Epithelial cell of prostate (primary cell): ENCODE measurements around the gene ARHGAP9.
"Not testable (repeated sequence)": the region's sequence is repeated elsewhere in the genome, so short reads cannot be mapped to it uniquely, and the experiment has no call there.

Experiments
- DNase-seq: peaks from one replicate; pipeline ENCODE4 v3.0.0-alpha.2; 2011; ENCODE audit warnings: low read depth, low spot score
- H3K27ac ChIP-seq: fragments of 450-650 bp; 2 replicates; pipeline ENCODE4 v1.5.1; 2017; ENCODE audit warnings: mild to moderate bottlenecking

ARHGAP9 gene

DNA sequence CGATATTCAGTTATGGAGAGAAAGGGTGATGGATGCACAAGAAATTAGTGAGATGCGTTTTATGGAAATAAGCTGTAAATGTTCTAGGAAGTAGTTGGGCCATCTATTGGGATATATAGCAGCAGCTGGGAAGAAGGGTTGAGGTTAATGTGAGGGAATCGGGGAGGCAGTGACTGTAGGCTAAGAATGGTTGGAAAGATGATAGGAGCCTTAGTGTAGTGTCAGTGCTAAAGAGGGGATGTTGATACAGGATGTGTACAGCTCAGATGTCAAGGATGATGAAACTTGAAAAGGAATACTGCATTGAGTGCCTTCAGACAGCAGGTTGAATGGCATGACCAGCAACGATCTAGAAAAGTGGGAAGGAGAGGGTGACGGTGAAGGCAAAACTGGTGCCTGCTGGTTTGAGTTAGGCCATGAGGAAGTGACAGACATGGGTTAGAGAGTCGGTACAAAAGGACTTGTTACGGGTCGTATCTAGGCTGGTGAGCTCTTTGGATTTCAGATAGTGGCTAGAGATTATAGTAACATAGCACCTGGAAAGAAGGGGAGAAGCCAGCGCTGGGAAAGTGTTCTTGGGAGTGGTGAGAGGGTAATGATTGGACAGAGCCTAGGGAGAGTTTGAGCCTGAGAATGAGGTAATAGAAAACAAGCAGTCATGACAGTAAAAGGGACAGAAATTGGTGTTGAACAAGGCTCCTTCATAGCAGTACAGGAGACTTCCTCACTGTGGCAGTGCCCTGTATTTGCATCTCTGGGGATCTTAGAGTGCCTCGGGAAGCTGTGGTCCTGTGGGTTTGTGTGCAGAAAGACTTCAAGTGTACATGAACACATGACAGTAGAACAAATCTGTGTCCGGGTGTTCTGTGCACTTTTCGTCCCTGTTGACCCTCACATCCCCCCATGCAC is 17.8 kb upstream of the ARHGAP9 start:
- DNase-seq, result no peak
- no peak overlapping the region for H3K27ac ChIP-seq

DNA sequence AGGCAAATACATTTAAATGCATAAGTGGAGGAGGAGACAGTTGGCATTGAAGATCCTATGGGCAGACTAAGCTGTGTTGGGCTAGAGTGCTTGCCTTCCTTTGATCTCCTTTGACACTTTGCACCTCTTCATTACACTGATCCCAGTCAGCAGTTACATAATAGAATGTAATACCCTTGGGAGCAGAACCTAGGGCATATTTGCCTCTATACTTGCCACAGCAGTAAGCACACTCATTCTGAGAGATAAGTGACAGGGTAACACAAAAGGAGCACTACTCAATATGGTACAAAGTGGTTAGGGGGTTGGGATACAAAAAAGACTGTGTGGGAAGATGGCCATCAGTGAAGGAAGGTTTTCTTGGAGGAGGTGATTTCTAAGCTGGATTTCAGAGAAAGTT is 17.2 kb upstream of the ARHGAP9 start:
- H3K27ac ChIP-seq, result no peak overlapping the region
- no peak for DNase-seq

DNA sequence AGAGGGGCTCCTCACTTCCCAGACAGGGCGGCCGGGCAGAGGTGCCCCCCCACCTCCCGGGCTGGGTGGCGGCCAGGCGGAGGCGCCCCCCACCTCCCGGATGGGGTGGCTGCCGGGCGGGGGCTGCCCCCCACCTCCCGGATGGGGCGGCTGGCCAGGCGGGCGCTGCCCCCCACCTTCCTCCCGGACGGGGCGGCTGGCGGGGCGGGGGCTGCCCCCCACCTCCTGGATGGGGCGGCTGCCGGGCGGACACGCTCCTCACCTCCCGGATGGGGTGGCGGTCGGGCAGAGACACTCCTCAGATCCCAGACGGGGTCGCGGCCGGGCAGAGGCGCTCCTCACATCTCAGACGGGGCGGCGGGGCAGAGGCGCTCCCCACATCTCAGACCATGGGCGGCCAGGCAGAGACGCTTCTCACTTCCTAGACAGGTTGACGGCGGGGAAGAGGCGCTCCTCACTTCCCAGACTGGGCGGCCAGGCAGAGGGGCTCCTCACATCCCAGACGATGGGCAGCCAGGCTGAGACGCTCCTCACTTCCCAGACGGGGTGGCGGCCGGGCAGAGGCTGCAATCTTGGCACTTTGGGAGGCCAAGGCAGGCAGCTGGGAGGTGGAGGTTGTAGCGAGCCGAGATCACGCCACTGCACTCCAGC is 15.5 kb upstream of the ARHGAP9 start:
- not testable (repeated sequence) for H3K27ac ChIP-seq, DNase-seq

GRCh38 chr12:57491393-57492280 is 12.0 kb upstream of the ARHGAP9 start:
- H3K27ac ChIP-seq, result no peak overlapping the region
- DNase-seq, result no peak

- no peak for DNase-seq
- no peak overlapping the region for H3K27ac ChIP-seq
Observed at GRCh38 chr12:57490126-57490525, 10.5 kb upstream of the ARHGAP9 start.

DNA sequence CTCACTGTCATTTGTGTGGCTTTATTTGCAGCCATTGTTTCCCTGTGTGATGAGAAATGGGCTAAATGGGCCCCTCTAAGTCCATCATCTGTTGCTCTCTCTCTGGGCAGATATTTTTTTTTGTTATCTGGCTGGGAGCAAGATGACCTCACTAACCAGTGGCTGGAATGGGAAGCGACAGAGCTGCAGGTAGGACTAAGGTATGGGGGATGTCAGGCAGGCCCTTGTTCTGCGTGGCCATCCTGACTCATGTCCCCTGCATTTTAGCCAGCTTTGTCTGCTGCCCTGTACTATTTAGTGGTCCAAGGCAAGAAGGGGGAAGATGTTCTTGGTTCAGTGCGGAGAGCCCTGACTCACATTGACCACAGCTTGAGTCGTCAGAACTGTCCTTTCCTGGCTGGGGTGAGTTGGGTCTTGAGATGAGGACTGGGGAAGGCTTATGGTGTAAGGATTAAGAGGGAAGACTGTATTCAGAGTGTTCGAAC is 9.5 kb upstream of the ARHGAP9 start:
- no peak for DNase-seq
- H3K27ac ChIP-seq, result peak overlapping the region; percentile 74

GRCh38 chr12:57488402-57489156 is 8.9 kb upstream of the ARHGAP9 start:
- no peak for DNase-seq
- peak overlapping the region; percentile 74 for H3K27ac ChIP-seq

DNA sequence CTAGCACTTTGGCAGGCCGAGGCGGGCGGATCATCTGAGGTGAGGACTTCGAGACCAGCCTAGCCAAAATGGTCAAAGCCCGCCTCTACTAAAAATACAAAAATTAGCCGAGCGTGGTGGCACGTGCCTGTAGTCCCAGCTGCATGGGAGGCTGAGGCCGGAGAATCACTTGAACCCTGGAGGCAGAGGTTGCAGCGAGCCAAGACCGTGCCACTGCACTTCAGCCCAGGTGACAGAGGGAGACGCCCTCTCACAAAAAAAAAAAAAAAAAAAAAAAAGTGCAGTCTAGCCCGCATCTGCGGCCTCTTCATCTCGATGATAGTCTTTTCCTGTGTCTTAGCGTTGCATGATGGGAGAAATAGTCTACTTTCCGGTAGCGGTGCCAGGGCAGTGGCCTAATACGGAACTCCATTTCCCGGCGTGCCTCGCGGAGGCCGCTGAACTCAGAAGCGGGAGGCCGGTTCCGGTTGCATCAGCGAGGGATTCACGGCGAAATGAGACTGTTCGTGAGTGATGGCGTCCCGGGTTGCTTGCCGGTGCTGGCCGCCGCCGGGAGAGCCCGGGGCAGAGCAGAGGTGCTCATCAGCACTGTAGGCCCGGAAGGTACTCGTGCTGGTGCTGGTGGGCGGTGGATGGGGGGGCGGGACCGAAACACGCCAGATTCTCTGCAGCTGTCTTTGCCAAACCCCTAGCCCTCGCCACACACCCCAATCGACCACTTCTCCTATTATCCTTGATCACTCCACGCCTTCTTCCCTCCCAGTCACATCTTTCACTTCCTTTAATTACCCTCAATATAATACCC is 8.1 kb upstream of the ARHGAP9 start, which contains the start of gene MARS1:
Gene MARS1 (plus strand): TSS at position 472 of the 805 bp plus-strand sequence. CDS start 23 bp downstream, at position 495.
- peak within 1 kb of the TSS; percentile 74 for H3K27ac ChIP-seq
- peak; percentile 83 for DNase-seq

GRCh38 chr12:57487055-57487596 is 7.5 kb upstream of the ARHGAP9 start:
- no peak overlapping the region for H3K27ac ChIP-seq
- DNase-seq, result no peak

DNA sequence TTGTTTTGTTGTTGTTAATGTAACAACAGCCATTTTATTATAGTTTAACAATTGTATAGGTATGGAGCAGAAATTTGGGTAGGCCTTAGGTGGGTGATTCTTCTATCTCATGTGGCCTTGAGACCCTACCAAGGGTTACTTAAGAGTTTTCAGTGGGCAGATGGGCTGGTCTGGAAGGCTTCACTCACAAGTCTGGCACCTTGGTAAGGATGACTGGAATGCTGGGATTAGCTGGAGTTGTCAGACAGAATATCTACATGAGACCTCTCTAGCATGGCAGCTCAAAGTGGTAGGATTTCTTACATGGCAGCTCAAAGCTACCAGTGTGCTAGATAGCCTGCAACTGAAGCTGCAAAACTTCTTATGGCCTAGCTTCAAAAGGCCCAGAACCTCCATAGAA is 6.0 kb upstream of the ARHGAP9 start:
- no peak overlapping the region for H3K27ac ChIP-seq
- DNase-seq, result no peak

DNA sequence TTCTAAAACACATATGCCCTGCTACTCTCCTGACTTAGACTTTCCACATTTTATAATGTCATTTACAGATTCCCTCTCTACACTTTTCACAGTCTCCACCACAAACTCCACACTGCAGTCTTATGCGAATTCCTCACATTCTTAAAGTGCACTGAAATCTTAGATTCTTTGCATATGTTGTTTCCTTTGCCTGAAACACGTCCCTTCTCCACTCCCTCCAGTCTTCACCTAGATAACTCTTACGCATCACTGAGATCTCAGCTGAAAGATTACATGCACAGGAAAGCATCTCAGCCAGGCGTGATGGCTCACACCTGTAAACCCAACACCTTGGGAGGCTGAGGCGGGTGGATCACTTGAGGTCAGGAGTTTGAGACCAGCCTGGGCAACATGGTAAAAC is 3.8 kb upstream of the ARHGAP9 start:
- no peak for DNase-seq
- no peak overlapping the region for H3K27ac ChIP-seq

GRCh38 chr12:57481671-57482070 is 2.0 kb upstream of the ARHGAP9 start:
- no peak for DNase-seq
- H3K27ac ChIP-seq, result no peak overlapping the region

DNA sequence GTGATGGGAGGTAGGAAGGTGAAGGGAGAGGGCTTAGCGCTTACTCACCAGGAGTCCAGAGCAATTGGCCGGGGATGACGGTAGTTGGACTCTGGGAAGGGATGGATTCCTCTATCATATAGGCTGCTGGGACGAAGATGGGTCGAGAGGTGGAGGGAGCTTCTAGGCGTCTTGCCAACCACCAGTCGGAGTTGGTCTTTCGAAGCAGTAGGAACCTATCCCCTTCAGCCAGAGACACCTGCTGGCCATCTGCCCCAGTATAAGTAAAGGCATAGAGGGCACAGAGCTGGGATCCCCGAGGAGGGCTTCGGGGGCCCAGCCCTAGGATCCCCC is 657 bp downstream of the ARHGAP9 start:
- no peak overlapping the region for H3K27ac ChIP-seq
- DNase-seq, result no peak

GRCh38 chr12:57477710-57478681 is 1.7 kb downstream of the ARHGAP9 start:
- DNase-seq, result no peak
- no peak overlapping the region for H3K27ac ChIP-seq

DNA sequence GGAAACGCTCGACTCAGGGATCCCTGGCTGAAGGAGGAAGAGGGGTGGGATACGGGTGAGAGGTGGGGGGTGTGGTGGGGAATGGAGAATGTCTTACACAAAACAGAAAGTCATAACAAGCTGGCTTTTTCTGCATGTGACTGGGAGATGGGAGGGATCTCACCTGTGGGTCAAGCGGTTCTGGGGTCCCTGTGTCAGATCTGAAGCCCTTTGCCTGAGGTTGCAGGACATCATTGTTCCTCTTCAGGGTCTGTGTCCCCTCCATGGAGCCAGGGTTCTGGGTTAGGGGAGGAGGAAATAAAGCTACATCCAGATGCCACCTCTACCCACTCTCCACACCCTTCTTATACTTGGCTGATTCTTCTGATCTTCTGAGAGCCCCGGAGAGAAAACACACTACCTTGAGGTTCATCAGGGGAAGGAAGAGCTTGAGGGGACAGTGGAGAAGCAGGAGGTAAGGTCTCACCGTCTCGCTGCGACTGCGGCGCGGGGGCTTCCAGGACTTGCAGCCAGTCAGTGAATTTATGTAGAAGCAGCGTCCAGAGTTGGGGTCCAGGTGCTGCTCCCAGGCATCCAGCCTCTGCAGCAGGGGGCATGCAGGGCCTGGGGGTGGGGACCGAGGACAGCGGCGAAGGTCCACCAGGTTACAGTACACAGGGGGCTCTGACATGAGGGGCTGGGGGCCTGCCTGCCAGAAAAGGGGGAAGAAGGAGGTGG is 2.5 kb downstream of the ARHGAP9 start:
- no peak overlapping the region for H3K27ac ChIP-seq
- DNase-seq, result no peak

DNA sequence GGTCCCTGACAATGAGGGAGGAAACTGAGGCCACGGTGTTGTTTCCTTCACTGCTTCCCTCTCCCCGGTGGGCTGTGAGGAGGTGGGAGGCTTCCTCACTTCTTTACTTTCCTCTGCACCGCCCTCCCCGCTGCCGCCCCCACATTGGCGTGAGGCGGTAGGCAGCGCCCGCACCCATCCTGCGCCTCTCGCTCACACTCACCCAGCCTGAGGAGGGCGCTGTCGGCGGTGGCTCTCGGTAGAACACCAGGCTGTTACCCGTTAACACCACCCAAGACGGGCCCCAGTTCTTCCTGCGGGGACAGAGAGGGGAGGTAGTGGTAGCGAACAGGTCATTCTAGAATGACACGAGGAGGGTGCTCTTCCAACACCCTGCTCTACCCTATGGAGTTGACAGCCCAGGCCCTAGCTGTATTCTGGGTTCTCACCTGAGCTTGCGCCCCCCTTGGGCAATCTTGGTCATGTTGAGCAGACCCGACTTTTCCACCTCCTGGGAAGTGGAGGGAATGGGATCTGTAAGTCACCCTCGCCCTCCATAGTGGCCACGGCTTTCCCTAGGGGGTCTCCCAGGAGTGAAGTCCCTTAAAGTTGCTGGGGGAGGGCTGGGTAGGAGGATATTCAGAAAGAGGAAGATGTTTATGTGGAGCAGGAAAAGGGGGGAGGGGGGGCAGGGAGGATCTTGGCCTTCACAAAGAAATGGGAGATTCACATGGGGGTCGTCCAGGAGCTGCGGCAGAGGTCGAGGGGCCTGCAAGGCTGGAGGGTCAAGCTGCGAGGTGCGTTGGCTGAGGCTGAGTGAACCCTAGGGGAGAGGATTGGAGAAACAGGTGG is 3.3 kb downstream of the ARHGAP9 start:
- no peak overlapping the region for H3K27ac ChIP-seq
- DNase-seq, result no peak
